RPMI7951 (cell line): Measurements from ENCODE around the gene SNAP47. TPM values are rescaled to one million over a fixed set of nuclear protein-coding genes. Genes with fewer than 3 reads are reported as not detected.

ENCODE experiments used
- DNase-seq: peaks from one replicate; pipeline ENCODE4 v3.0.0-alpha.2; 2012; ENCODE audit warnings: low read depth
- total RNA-seq: library from RNA; depleted of rRNA; stranded (reverse); fragments of >200 nt; shearing (Covaris generic); gene quantifications from 2 replicates; pipeline ENCODE4 v1.2.3, GENCODE V29; 2014

The SNAP47 gene
- total RNA-seq, 1 experiment from 2014 or later = 37.8 TPM

GRCh38 chr1:227768125-227768439, 32.8 kb downstream of the SNAP47 start:
- no peak for DNase-seq

- no peak for DNase-seq
These were observed 33.4 kb downstream of the SNAP47 start for GRCh38 chr1:227768640-227769039.

GRCh38 chr1:227769047-227769935, 34.1 kb downstream of the SNAP47 start:
- no peak for DNase-seq

GRCh38 chr1:227769936-227770494, 34.8 kb downstream of the SNAP47 start:
- DNase-seq = no peak

- DNase-seq = no peak
These were observed 35.6 kb downstream of the SNAP47 start for GRCh38 chr1:227770812-227771211.

- no peak for DNase-seq
These were observed 36.1 kb downstream of the SNAP47 start for GRCh38 chr1:227771326-227771725.

GRCh38 chr1:227771771-227772170, 36.5 kb downstream of the SNAP47 start:
- DNase-seq = no peak

- DNase-seq = no peak
These were observed 38.3 kb downstream of the SNAP47 start for GRCh38 chr1:227773558-227773957.

- DNase-seq = no peak
These were observed 39.0 kb downstream of the SNAP47 start for GRCh38 chr1:227774051-227774731.

- DNase-seq = no peak
These were observed 39.8 kb downstream of the SNAP47 start for GRCh38 chr1:227774821-227775661.

GRCh38 chr1:227775841-227776240, 40.6 kb downstream of the SNAP47 start:
- DNase-seq = peak; percentile 38

- DNase-seq = peak; percentile 89
These were observed 41.1 kb downstream of the SNAP47 start for GRCh38 chr1:227776331-227776771.

- DNase-seq = no peak
These were observed 41.9 kb downstream of the SNAP47 start for GRCh38 chr1:227777156-227777555.

GRCh38 chr1:227777646-227778045, 42.4 kb downstream of the SNAP47 start:
- DNase-seq = no peak

- DNase-seq = peak; percentile 91
These were observed 43.2 kb downstream of the SNAP47 start for GRCh38 chr1:227778401-227778947.

GRCh38 chr1:227779021-227779441, 43.8 kb downstream of the SNAP47 start:
- peak; percentile 87 for DNase-seq

- no peak for DNase-seq
These were observed 44.5 kb downstream of the SNAP47 start for GRCh38 chr1:227779685-227780084.

- DNase-seq = no peak
These were observed 45.1 kb downstream of the SNAP47 start for GRCh38 chr1:227780101-227781044.

GRCh38 chr1:227781314-227781930, 46.2 kb downstream of the SNAP47 start:
- no peak for DNase-seq

GRCh38 chr1:227782226-227782625, 47.0 kb downstream of the SNAP47 start:
- no peak for DNase-seq
